H1 (cell line): ENCODE measurements around the gene HSPA1B. TPM values are rescaled to one million over a fixed set of nuclear protein-coding genes. Genes with fewer than 3 reads are reported as not detected.

Experiments used
- GABPA ChIP-seq: IDR thresholded peaks from 2 replicates; pipeline ENCODE4 v1.6.1; 2011; ENCODE audit warnings: mild to moderate bottlenecking, low read length, moderate library complexity, borderline replicate concordance; ENCODE audit not compliant: insufficient read depth
- HDAC2 ChIP-seq, 2 experiments: fragments of 300-600 bp in 1 of 2; sonication (generic) in 1 of 2; IDR thresholded peaks; 2 replicates each; pipeline ENCODE4 v1.6.1; 2011 to 2012; ENCODE audit warnings: low read depth in 2 of 2, low read length in 2 of 2, mild to moderate bottlenecking in 2 of 2, moderate library complexity in 2 of 2, borderline replicate concordance in 1 of 2, inconsistent platforms in 1 of 2
- KDM1A ChIP-seq: fragments of 200-600, 300-600 bp; sonication (generic); IDR thresholded peaks from 2 replicates; pipeline ENCODE4 v1.7.1; 2016; ENCODE audit warnings: mild to moderate bottlenecking, low read length, borderline replicate concordance
- NRF1 ChIP-seq: IDR thresholded peaks from 2 replicates; pipeline ENCODE4 v1.6.1; 2011; ENCODE audit warnings: mild to moderate bottlenecking, low read depth, low read length, improper control_type of control experiment
- SIRT6 ChIP-seq: IDR thresholded peaks from one replicate; pipeline ENCODE4 v1.7.1; 2012; ENCODE audit warnings: low read length, inconsistent platforms
- SP2 ChIP-seq: IDR thresholded peaks from 2 replicates; pipeline ENCODE4 v1.6.1; 2012; ENCODE audit warnings: mild to moderate bottlenecking, low read length, inconsistent platforms
- USF2 ChIP-seq: IDR thresholded peaks from 2 replicates; pipeline ENCODE4 v1.6.1; 2011; ENCODE audit warnings: low read length, improper control_type of control experiment
- polyA plus RNA-seq, 7 experiments: library from polyadenylated mRNA; depleted of rRNA in 3 of 7; stranded (reverse) in 5 of 7; unstranded in 2 of 7; fragments of >200 nt in 5 of 7; fragments of 200-250 nt in 2 of 7; gene quantifications; 1 replicate in 5 of 7; 2 replicates in 1 of 7; 4 replicates in 1 of 7; pipeline versions ENCODE4 v1.2.1 to v1.2.3, GENCODE V29; 2011 to 2013; ENCODE audit warnings: missing spikeins in 2 of 7, mixed read lengths in 2 of 7
- total RNA-seq: library from RNA; stranded (reverse); fragmentation: NEBNext Ultra II Directional; extraction: Animal tissue kit (Norgen Biotek cat#: 25700); gene quantifications from 2 replicates; pipeline ENCODE4 v1.2.1, GENCODE V29; 2021
- TF ChIP-seq, protein P1 (sequence below): fragments of 300-600 bp; sonication (generic); IDR thresholded peaks from 2 replicates; pipeline ENCODE4 v1.7.1; 2012; ENCODE audit warnings: low read length, moderate library complexity, mild to moderate bottlenecking, inconsistent platforms; ENCODE audit not compliant: insufficient replicate concordance
- TF ChIP-seq, protein P2 (sequence below): IDR thresholded peaks from 2 replicates; pipeline ENCODE4 v1.6.1; 2012; ENCODE audit warnings: low read length, inconsistent platforms

HSPA1B gene
- total and polyA plus RNA-seq, 2 of the 8 experiments (the other 6 are each of a cell fraction or from before 2014, with no cell fraction given): 36.6 to 76.6 TPM

- TF ChIP-seq, protein P1, sequence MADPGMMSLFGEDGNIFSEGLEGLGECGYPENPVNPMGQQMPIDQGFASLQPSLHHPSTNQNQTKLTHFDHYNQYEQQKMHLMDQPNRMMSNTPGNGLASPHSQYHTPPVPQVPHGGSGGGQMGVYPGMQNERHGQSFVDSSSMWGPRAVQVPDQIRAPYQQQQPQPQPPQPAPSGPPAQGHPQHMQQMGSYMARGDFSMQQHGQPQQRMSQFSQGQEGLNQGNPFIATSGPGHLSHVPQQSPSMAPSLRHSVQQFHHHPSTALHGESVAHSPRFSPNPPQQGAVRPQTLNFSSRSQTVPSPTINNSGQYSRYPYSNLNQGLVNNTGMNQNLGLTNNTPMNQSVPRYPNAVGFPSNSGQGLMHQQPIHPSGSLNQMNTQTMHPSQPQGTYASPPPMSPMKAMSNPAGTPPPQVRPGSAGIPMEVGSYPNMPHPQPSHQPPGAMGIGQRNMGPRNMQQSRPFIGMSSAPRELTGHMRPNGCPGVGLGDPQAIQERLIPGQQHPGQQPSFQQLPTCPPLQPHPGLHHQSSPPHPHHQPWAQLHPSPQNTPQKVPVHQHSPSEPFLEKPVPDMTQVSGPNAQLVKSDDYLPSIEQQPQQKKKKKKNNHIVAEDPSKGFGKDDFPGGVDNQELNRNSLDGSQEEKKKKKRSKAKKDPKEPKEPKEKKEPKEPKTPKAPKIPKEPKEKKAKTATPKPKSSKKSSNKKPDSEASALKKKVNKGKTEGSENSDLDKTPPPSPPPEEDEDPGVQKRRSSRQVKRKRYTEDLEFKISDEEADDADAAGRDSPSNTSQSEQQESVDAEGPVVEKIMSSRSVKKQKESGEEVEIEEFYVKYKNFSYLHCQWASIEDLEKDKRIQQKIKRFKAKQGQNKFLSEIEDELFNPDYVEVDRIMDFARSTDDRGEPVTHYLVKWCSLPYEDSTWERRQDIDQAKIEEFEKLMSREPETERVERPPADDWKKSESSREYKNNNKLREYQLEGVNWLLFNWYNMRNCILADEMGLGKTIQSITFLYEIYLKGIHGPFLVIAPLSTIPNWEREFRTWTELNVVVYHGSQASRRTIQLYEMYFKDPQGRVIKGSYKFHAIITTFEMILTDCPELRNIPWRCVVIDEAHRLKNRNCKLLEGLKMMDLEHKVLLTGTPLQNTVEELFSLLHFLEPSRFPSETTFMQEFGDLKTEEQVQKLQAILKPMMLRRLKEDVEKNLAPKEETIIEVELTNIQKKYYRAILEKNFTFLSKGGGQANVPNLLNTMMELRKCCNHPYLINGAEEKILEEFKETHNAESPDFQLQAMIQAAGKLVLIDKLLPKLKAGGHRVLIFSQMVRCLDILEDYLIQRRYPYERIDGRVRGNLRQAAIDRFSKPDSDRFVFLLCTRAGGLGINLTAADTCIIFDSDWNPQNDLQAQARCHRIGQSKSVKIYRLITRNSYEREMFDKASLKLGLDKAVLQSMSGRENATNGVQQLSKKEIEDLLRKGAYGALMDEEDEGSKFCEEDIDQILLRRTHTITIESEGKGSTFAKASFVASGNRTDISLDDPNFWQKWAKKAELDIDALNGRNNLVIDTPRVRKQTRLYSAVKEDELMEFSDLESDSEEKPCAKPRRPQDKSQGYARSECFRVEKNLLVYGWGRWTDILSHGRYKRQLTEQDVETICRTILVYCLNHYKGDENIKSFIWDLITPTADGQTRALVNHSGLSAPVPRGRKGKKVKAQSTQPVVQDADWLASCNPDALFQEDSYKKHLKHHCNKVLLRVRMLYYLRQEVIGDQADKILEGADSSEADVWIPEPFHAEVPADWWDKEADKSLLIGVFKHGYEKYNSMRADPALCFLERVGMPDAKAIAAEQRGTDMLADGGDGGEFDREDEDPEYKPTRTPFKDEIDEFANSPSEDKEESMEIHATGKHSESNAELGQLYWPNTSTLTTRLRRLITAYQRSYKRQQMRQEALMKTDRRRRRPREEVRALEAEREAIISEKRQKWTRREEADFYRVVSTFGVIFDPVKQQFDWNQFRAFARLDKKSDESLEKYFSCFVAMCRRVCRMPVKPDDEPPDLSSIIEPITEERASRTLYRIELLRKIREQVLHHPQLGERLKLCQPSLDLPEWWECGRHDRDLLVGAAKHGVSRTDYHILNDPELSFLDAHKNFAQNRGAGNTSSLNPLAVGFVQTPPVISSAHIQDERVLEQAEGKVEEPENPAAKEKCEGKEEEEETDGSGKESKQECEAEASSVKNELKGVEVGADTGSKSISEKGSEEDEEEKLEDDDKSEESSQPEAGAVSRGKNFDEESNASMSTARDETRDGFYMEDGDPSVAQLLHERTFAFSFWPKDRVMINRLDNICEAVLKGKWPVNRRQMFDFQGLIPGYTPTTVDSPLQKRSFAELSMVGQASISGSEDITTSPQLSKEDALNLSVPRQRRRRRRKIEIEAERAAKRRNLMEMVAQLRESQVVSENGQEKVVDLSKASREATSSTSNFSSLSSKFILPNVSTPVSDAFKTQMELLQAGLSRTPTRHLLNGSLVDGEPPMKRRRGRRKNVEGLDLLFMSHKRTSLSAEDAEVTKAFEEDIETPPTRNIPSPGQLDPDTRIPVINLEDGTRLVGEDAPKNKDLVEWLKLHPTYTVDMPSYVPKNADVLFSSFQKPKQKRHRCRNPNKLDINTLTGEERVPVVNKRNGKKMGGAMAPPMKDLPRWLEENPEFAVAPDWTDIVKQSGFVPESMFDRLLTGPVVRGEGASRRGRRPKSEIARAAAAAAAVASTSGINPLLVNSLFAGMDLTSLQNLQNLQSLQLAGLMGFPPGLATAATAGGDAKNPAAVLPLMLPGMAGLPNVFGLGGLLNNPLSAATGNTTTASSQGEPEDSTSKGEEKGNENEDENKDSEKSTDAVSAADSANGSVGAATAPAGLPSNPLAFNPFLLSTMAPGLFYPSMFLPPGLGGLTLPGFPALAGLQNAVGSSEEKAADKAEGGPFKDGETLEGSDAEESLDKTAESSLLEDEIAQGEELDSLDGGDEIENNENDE: no peak
- TF ChIP-seq NRF1 (no peak), GABPA (no peak), SIRT6 (no peak), SP2 (no peak), KDM1A (no peak), HDAC2 (IDR thresholded peaks at IDR 0.05; ENCODE audit: borderline replicate concordance in 1 of 2, low read depth in 2 of 2, low read length in 2 of 2) (no peak), USF2 (no peak)
- TF ChIP-seq, protein P2, sequence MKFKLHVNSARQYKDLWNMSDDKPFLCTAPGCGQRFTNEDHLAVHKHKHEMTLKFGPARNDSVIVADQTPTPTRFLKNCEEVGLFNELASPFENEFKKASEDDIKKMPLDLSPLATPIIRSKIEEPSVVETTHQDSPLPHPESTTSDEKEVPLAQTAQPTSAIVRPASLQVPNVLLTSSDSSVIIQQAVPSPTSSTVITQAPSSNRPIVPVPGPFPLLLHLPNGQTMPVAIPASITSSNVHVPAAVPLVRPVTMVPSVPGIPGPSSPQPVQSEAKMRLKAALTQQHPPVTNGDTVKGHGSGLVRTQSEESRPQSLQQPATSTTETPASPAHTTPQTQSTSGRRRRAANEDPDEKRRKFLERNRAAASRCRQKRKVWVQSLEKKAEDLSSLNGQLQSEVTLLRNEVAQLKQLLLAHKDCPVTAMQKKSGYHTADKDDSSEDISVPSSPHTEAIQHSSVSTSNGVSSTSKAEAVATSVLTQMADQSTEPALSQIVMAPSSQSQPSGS: no peak
Observed at GRCh38 chr6:31879143-31879542, 51.6 kb downstream of the HSPA1B start (continued).
